ENCODE measurements around the gene MAML2.

DNA sequence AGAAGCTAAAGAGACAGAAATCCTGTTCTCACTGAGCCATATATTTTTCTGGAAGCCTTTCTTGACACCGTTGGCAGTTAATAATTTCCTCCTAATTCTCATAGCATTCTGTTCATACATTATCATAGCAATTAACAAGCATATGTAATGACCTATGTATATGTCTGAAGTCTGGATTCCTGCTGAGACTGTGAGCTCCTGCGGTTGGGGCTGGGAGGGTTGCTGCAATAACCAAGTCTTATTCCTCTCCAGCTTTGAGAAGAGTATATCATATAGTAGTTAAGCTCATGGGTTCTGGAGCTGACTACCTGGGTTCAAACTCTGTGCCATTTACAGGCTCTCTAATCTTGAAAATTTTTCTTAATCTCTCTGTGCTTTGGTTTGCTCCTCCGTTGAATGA is 175.2 kb downstream of the MAML2 start:
- TF ChIP-seq, protein P1, sequence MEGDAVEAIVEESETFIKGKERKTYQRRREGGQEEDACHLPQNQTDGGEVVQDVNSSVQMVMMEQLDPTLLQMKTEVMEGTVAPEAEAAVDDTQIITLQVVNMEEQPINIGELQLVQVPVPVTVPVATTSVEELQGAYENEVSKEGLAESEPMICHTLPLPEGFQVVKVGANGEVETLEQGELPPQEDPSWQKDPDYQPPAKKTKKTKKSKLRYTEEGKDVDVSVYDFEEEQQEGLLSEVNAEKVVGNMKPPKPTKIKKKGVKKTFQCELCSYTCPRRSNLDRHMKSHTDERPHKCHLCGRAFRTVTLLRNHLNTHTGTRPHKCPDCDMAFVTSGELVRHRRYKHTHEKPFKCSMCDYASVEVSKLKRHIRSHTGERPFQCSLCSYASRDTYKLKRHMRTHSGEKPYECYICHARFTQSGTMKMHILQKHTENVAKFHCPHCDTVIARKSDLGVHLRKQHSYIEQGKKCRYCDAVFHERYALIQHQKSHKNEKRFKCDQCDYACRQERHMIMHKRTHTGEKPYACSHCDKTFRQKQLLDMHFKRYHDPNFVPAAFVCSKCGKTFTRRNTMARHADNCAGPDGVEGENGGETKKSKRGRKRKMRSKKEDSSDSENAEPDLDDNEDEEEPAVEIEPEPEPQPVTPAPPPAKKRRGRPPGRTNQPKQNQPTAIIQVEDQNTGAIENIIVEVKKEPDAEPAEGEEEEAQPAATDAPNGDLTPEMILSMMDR (IDR thresholded peaks at IDR 0.05), result no peak
- TF ChIP-seq POLR2AphosphoS5 (IDR thresholded peaks at IDR 0.05; ENCODE audit: low read depth, low read length) (no peak), FOXJ3 (CRISPR knock-in tag; IDR thresholded peaks at IDR 0.05) (no peak), GATA2 (CRISPR knock-in tag; IDR thresholded peaks at IDR 0.05) (no peak), RFX5 (IDR thresholded peaks at IDR 0.05; ENCODE audit: low read length) (no peak), EP300 (IDR thresholded peaks at IDR 0.05; ENCODE audit: borderline replicate concordance in 1 of 2, low read depth in 1 of 2, low read length in 1 of 2) (no peak), RAD21 (IDR thresholded peaks at IDR 0.05; ENCODE audit: low read length) (no peak)
- TF ChIP-seq, protein P2, sequence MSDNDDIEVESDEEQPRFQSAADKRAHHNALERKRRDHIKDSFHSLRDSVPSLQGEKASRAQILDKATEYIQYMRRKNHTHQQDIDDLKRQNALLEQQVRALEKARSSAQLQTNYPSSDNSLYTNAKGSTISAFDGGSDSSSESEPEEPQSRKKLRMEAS (IDR thresholded peaks at IDR 0.05; ENCODE audit: low read depth), result no peak
- TF ChIP-seq, protein P3, sequence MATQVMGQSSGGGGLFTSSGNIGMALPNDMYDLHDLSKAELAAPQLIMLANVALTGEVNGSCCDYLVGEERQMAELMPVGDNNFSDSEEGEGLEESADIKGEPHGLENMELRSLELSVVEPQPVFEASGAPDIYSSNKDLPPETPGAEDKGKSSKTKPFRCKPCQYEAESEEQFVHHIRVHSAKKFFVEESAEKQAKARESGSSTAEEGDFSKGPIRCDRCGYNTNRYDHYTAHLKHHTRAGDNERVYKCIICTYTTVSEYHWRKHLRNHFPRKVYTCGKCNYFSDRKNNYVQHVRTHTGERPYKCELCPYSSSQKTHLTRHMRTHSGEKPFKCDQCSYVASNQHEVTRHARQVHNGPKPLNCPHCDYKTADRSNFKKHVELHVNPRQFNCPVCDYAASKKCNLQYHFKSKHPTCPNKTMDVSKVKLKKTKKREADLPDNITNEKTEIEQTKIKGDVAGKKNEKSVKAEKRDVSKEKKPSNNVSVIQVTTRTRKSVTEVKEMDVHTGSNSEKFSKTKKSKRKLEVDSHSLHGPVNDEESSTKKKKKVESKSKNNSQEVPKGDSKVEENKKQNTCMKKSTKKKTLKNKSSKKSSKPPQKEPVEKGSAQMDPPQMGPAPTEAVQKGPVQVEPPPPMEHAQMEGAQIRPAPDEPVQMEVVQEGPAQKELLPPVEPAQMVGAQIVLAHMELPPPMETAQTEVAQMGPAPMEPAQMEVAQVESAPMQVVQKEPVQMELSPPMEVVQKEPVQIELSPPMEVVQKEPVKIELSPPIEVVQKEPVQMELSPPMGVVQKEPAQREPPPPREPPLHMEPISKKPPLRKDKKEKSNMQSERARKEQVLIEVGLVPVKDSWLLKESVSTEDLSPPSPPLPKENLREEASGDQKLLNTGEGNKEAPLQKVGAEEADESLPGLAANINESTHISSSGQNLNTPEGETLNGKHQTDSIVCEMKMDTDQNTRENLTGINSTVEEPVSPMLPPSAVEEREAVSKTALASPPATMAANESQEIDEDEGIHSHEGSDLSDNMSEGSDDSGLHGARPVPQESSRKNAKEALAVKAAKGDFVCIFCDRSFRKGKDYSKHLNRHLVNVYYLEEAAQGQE (IDR thresholded peaks at IDR 0.05; ENCODE audit: low read depth, low read length), result no peak

Data from SK-N-SH (cell line).